GM21528 (cell line): ENCODE measurements around the gene ARMH4.

Experiments
- ATAC-seq: cut with Tn5 transposase; IDR thresholded peaks from one replicate; pipeline ENCODE4 v1.9.1; 2021; ENCODE audit warnings: mild to moderate bottlenecking, moderate library complexity; ENCODE audit not compliant: unreplicated experiment, low FRiP score

Gene ARMH4

DNA sequence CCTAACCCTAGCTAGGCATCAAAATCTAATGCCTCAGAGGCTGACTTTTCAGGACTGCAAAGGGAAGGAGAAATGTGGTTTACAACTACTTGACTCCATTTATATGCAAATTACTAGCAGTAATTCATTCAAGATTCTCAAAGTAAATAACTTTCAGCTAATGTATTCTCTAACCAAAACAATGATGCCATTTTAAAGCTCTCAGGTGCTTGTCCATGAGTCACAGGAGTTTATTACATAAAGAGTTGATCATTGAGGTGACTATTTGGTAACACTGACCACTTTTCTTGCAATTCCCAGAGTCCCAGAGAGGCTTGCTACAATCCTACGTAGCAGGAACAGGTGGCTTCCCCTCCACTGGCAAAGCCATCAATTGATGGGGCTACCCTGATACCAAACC is 177.1 kb downstream of the ARMH4 start:
- no peak for ATAC-seq

DNA sequence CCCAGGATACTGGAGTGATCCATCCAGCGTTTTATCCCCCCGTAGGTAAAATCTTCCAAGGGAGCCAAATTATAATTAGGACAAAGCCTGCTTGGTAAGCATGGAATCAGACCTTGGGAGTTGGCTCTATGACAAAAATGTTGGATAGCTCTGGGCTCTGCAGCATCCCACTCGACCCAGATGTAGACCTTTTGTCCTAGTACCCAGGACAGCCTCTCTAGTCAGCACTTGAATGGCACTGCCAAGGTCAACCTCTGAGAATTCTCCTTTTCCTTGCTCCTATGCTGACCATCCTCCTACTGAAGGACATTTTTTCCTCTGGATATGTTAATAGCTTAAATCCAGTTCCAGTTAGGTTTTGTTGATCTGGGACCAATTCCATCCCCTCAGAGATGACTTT is 181.4 kb downstream of the ARMH4 start:
- ATAC-seq = no peak

DNA sequence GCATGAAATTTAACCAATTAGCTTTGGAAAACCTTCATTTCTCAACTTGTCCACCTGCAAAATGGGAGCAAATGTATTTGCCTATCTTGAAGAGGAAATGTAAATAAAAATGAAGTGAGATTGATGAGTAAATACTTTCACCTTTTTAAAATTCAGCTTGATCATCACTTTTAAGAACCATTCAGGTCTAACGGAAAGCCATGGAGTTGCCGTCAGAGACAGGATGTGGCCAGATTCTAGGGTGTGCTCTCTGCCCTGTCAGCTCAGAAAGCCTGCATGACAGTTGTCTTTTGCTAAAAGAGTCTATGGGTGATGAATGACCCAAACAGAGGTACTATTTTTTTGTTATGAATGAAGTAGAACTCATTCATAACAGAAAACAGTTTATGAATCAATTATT is 181.8 kb downstream of the ARMH4 start:
- no peak for ATAC-seq

DNA sequence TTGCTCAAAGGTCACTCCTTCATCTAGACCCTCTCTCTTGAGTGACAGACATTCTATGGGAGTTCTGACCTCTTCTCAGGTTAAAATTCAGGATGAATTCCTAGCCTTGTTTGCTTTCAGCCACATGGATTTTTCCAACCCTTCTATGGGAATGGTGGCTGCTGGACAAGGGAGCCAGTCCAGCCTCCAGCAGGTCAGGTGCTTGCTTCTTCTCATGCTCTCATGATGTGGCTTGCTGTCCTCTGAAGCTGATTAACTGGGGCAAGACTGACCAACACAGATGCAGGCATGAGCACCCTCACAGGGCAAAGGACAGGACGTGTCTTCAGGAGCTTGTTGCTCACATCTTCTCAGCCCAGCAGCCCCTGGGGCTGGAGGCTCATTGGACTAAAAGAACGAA is 188.9 kb downstream of the ARMH4 start:
- ATAC-seq = no peak

DNA sequence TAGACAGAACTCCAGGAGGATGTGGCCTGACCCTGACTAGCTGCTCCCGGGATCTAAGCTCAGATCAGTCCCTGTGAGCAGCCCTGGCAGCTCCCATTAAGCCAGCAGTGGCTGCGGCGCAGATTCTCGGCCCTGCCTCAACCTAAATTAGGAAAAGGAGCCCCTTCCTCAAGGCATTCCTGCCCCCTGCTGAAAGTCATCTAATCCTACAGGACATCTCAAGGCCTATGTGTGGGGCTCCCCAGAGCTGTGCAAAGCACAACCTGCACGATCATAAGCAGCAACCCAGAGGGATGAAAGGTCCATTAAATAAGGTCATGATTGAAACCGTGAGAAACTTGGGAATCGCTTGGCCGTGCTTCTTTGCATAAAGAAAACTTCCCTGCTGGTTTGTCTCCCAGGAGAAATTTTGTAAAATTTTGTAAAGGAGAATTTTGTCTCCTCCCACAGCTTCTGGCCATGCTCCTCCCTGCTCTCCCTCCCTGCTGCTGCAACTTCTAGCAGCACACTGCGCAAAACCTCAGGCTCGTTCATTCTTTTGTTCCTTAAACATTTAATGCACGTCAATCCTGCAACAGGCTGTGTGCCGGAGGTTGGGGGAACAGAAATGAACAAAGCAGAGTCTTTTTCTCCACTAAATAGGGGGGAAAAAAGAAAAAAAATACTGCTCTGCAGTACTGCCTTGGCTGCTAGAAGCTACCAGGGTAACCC is 189.5 kb downstream of the ARMH4 start:
- no peak for ATAC-seq

DNA sequence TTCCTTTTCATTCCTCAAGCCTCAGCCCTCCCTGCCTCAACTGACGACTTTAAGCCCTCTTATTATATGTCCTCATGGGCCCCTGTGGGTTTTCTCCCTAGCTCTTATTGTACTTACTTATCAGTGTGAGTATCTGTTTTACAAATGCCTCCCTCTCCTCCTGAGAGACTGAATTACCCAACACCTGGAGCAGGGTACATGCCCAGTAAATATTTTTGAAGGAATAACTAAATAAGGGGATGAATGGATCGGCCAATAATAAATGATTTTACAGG is 190.3 kb downstream of the ARMH4 start:
- ATAC-seq = no peak

DNA sequence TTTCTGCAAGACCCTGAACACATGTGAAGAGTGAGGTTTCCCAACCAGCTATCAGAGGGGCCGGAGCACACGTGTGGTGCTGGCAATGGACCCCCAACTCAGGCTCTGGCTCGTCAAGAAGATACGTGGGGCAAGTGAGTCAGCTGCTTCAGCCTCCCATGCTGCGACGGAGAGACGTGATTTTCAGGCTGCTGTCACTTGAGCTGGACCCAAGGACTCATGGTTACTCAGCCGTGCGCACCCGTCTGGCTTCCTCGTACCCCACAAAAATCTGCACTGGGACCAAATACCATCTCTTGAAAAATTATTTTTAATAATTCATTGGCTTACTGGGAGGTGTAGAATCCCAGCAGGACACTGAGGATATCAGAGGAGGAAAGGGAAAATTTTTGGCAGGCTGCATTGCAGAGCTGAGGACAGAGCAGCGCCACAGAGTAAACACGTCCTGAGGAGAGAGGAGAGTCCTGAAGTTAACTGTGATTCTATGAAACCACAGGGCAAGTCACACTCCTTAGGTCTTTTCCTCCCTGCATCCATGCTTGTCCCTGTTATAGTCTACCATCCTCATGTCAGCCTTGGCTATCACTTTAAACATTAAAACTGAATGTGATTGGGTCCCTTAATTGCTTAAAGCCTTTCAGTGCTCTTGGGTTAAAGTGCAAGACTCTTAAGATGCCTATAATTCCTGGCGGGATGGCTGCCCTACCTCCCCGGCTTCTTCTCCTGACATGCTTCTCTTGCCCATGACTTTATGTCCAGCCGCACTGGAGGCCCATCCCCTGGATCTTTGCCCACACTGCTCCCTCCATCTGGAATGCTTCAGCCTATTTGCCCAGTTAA is 190.8 kb downstream of the ARMH4 start:
- ATAC-seq = no peak

DNA sequence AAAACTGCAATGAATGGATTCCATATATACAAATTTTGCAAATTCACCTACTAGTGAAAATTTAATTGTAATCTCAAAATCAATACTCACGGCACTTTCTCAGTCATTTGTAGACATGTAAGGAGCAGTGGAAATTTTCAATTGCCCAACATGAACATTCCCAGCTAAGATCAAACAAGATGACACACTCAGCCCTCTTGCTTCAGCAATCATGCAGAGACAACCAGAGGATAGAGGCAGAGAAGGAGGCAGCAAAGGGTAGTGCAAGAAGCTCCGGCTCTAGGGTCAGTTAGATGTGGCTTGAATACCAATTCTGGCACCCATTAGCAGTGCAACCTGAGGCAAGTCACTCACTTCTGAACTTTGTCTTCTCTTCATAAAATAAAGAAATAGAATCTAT is 194.6 kb downstream of the ARMH4 start:
- ATAC-seq = no peak
